CD4-positive, CD25-positive, alpha-beta regulatory T cell (primary cell): ENCODE measurements around the gene PNMA8B. TPM values are rescaled to one million over a fixed set of nuclear protein-coding genes. Genes with fewer than 3 reads are reported as not detected.

Experiments used
- ATAC-seq, 2 donors: fragments of 150-1000 bp; cut with Tn5 transposase; one replicate each; pipeline ENCODE4 v1.10.0; 2021; ENCODE audit warnings: low read depth in 2 of 2, moderate number of reproducible peaks in 2 of 2, moderate library complexity in 1 of 2
- DNase-seq, 3 donors: peaks; one replicate each; pipeline versions ENCODE4 v3.0.0 to v3.0.0-alpha.2; 2012 to 2022; ENCODE audit warnings: mixed read lengths in 1 of 3
- H3K27ac ChIP-seq: one replicate; pipeline ENCODE4 v1.7.0; 2013; ENCODE audit warnings: mild to moderate bottlenecking, low read length; ENCODE audit not compliant: insufficient read depth, poor library complexity, severe bottlenecking
- H3K27me3 ChIP-seq: one replicate; pipeline ENCODE4 v1.7.0; 2013; ENCODE audit warnings: low read length; ENCODE audit not compliant: control insufficient read depth, insufficient read depth
- H3K36me3 ChIP-seq: one replicate; pipeline ENCODE4 v1.7.0; 2013; ENCODE audit warnings: mild to moderate bottlenecking, low read length, moderate library complexity; ENCODE audit not compliant: control insufficient read depth, insufficient read depth
- H3K4me1 ChIP-seq: 2 replicates; pipeline ENCODE4 v1.7.0; 2013; ENCODE audit warnings: mild to moderate bottlenecking, low read length; ENCODE audit not compliant: insufficient read depth, control insufficient read depth, poor library complexity, severe bottlenecking
- H3K4me3 ChIP-seq: one replicate; pipeline ENCODE4 v1.7.0; 2013; ENCODE audit warnings: low read depth, mild to moderate bottlenecking, low read length, moderate library complexity
- H3K9me3 ChIP-seq, 2 experiments: 1 replicate in 1 of 2; 2 replicates in 1 of 2; pipeline ENCODE4 v1.7.0; 2013; ENCODE audit warnings: low read length in 2 of 2, mild to moderate bottlenecking in 1 of 2, moderate library complexity in 1 of 2; ENCODE audit not compliant: control insufficient read depth in 2 of 2
- H3K27ac Mint-ChIP-seq, 3 donors: one replicate each; pipeline ENCODE4 v1.8.0; 2020 to 2022; ENCODE audit warnings: mild to moderate bottlenecking in 3 of 3, mixed read lengths in 3 of 3, moderate library complexity in 2 of 3
- H3K27me3 Mint-ChIP-seq: one replicate; pipeline ENCODE4 v1.8.0; 2022; ENCODE audit warnings: mild to moderate bottlenecking, mixed read lengths
- H3K36me3 Mint-ChIP-seq: one replicate; pipeline ENCODE4 v1.8.0; 2020; ENCODE audit warnings: mixed read lengths
- H3K4me1 Mint-ChIP-seq, 4 donors: one replicate each; pipeline ENCODE4 v1.8.0; 2020 to 2022; ENCODE audit warnings: mixed read lengths in 4 of 4, mild to moderate bottlenecking in 1 of 4
- H3K4me3 Mint-ChIP-seq, 4 donors: one replicate each; pipeline ENCODE4 v1.8.0; 2020 to 2022; ENCODE audit warnings: mild to moderate bottlenecking in 4 of 4, mixed read lengths in 4 of 4, moderate library complexity in 3 of 4
- H3K9me3 Mint-ChIP-seq, 7 donors: one replicate each; pipeline ENCODE4 v1.8.0; 2020 to 2022; ENCODE audit warnings: mixed read lengths in 7 of 7, mild to moderate bottlenecking in 3 of 7, moderate library complexity in 2 of 7
- polyA plus RNA-seq, 4 donors: library from polyadenylated mRNA; unstranded; fragments of 300-500 nt; fragmentation: Illumina TruSeq; gene quantifications; one replicate each; pipeline ENCODE4 v1.2.3, GENCODE V29; 2021
- total RNA-seq: library from RNA; stranded (reverse); gene quantifications from one replicate; pipeline ENCODE4 v1.2.3, GENCODE V29; 2022

The PNMA8B gene
- total and polyA plus RNA-seq, 5 donors from 2014 or later: 0.57 to 0.80 (median 0.62) TPM; not detected in 2

DNA sequence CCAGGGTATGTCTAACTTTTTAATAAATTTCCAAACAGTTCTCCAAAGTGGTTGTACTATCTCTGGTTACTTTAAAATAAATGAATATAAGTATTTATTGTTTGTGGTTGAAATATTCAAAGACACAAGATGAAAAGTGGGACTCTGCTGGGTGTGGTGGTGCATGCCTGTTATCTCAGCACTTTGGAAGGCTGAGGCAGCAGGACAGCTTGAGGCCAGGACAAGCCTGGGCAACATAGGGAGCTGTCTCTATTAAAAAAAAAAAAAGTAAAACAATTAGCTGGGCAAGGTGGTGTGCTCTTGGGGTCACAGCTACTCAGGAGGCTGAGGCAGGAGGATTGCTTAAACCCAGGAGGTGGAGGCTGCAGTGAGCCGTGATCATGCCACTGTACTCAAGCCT lies 34.7 kb downstream of the PNMA8B start:
- no peaks in the 10 kb centered on the region for H3K36me3 Mint-ChIP-seq
- Histone ChIP-seq H3K4me3 (no peak overlapping the region), H3K27me3 (no peaks in the 10 kb centered on the region), H3K36me3 (no peaks in the 10 kb centered on the region), H3K9me3 (no peaks in the 10 kb centered on the region), H3K27ac (no peak overlapping the region), H3K4me1 (no peaks in the 10 kb centered on the region)
- no peak for ATAC-seq
- H3K27ac Mint-ChIP-seq: no peak overlapping the region
- no peaks in the 10 kb centered on the region for H3K9me3 Mint-ChIP-seq
- no peak overlapping the region for H3K4me3 Mint-ChIP-seq
- no peak for DNase-seq
- no peaks in the 10 kb centered on the region for H3K4me1 Mint-ChIP-seq
- peaks cover 22% of the 10 kb centered on the region for H3K27me3 Mint-ChIP-seq

DNA sequence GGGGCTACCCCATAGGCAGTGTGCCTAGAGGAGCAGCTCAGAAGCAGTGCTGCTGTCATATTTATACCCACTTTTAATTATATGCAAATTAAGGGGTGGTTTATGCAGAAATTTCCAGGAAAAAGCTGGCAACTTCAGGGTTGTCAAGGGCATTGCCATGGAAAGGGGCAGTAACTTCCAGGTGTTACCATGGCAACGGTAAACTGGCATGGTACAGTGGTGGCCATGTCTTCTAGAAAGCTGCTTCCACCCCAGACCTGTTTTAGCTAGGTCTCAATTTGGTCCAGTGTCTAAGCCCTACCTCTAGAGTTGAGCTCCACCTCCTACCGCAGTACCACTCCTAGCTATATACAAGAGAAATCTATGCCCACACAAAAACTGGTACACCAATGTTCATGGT lies 35.6 kb downstream of the PNMA8B start:
- no peak overlapping the region for H3K4me3 Mint-ChIP-seq
- H3K4me1 ChIP-seq: no peaks in the 10 kb centered on the region
- ATAC-seq (no peak), DNase-seq (no peak)
- no peaks in the 10 kb centered on the region for H3K27me3 ChIP-seq
- H3K9me3 Mint-ChIP-seq: no peaks in the 10 kb centered on the region
- H3K27ac ChIP-seq: no peak overlapping the region
- no peak overlapping the region for H3K27ac Mint-ChIP-seq
- H3K27me3 Mint-ChIP-seq: peaks cover 30% of the 10 kb centered on the region
- H3K4me1 Mint-ChIP-seq: no peaks in the 10 kb centered on the region
- H3K4me3 ChIP-seq: no peak overlapping the region
- H3K9me3 ChIP-seq: no peaks in the 10 kb centered on the region
- H3K36me3 Mint-ChIP-seq: no peaks in the 10 kb centered on the region
- H3K36me3 ChIP-seq: no peaks in the 10 kb centered on the region

DNA sequence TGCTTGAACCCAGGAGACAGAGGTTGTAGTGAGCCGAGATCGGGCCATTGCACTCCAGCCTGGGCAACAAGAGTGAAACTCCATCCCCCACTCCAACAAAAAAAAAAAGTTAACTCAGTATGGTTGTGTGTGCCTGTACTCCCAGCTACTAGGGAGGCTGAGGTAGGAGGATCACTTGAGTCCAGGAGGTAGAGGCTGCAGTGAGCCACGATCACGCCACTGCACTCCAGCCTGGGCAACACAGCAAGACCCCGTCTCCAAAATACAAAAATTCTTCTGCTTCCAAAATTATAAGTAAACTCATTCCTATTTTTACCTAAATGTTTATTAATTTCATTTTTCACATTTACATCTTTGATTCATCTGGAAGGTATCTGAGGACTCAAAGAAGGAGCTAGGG lies 38.7 kb downstream of the PNMA8B start:
- Mint-ChIP-seq H3K36me3 (no peaks in the 10 kb centered on the region), H3K4me3 (no peak overlapping the region), H3K9me3 (peaks cover 0 to 2% (median 0%) of the 10 kb centered on the region in 7 donors), H3K27me3 (peaks cover 27% of the 10 kb centered on the region), H3K27ac (no peak overlapping the region), H3K4me1 (no peaks in the 10 kb centered on the region)
- ATAC-seq (no peak), DNase-seq (no peak)
- Histone ChIP-seq H3K36me3 (no peaks in the 10 kb centered on the region), H3K27me3 (no peaks in the 10 kb centered on the region), H3K4me3 (no peak overlapping the region), H3K9me3 (no peaks in the 10 kb centered on the region), H3K27ac (no peak overlapping the region), H3K4me1 (no peaks in the 10 kb centered on the region)

DNA sequence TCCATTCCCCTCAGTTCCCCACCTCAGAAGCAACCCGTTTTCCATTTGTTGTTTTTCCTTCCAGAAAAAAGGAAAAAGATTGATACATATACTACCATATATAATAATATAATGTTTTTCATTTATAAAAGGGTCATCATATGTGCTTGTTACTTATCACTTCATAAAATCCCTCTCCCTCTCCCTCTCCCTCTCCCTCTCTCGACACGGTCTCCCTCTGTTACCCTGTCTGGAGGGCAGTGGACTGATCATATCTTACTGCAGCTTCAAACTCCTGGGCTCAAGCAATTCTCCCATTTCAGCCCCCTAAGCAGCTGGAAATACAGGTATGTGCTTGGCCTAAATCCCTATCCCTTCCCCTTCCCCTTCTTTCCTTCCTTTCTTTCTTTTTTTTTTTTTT lies 41.4 kb downstream of the PNMA8B start:
- no peak overlapping the region for H3K27ac Mint-ChIP-seq

DNA sequence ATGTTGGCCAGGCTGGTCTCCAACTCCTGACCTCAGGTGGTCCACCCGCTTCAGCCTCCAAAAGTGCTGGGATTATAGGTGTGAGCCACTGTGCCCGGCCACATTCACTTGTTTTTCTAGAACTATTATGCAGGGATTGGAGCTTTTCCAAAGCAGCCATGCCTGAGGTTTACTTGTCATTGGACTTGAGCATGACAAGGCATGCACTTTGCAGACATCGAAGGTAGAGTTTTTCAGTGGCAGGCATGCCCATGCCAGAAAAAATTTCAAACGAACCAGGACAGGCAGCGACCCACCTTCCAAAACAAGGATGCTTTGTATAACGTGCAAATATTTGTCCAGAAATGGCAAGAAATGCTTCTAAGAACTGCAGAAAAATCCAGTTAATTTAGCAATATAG lies 42.0 kb downstream of the PNMA8B start:
- no peaks in the 10 kb centered on the region for H3K4me1 Mint-ChIP-seq
- Histone ChIP-seq H3K27me3 (no peaks in the 10 kb centered on the region), H3K4me1 (no peaks in the 10 kb centered on the region), H3K27ac (no peak overlapping the region), H3K4me3 (no peak overlapping the region), H3K36me3 (no peaks in the 10 kb centered on the region), H3K9me3 (peaks cover 0 to 2% of the 10 kb centered on the region in 2 experiments)
- ATAC-seq (no peak), DNase-seq (no peak)
- no peak overlapping the region for H3K4me3 Mint-ChIP-seq
- peaks cover 6% of the 10 kb centered on the region for H3K36me3 Mint-ChIP-seq
- H3K27ac Mint-ChIP-seq: no peak overlapping the region
- peaks cover 0 to 9% (median 2%) of the 10 kb centered on the region in 7 donors for H3K9me3 Mint-ChIP-seq
- H3K27me3 Mint-ChIP-seq: peaks cover 33% of the 10 kb centered on the region

More for the DNA sequence above, 41.4 kb downstream of the PNMA8B start:
- Mint-ChIP-seq H3K4me3 (no peak overlapping the region), H3K4me1 (no peaks in the 10 kb centered on the region), H3K9me3 (peaks cover 0 to 7% (median 2%) of the 10 kb centered on the region in 7 donors), H3K27me3 (peaks cover 32% of the 10 kb centered on the region), H3K36me3 (peaks cover 5% of the 10 kb centered on the region)
- no peaks in the 10 kb centered on the region for H3K4me1 ChIP-seq
- peaks cover 0 to 2% of the 10 kb centered on the region in 2 experiments for H3K9me3 ChIP-seq
- no peaks in the 10 kb centered on the region for H3K27me3 ChIP-seq
- H3K27ac ChIP-seq: no peak overlapping the region
- H3K36me3 ChIP-seq: no peaks in the 10 kb centered on the region
- no peak overlapping the region for H3K4me3 ChIP-seq
- no peak for DNase-seq
- no peak for ATAC-seq

DNA sequence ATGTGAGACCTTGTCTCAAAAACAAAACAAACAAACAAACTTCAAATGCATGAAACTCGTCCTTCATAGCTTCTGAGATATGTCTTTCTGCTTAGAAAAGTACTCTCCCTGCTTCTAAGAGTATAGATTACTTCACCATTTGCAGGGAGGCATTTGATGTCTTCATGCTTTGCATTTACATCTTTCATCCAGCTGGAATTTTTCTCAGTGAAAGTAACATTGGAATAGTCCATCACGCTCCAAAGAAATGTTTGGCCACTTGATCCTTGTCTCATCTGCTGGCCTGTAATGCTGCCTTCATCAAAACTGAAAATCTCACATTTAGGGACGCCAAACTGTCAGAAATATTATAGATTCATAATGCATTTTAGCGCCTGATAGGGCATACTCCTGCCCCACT lies 43.5 kb downstream of the PNMA8B start:
- Mint-ChIP-seq H3K4me3 (no peak overlapping the region), H3K27me3 (peaks cover 33% of the 10 kb centered on the region), H3K27ac (no peak overlapping the region), H3K9me3 (peaks cover 0 to 9% (median 2%) of the 10 kb centered on the region in 7 donors), H3K4me1 (no peaks in the 10 kb centered on the region), H3K36me3 (peaks cover 6% of the 10 kb centered on the region)
- DNase-seq: no peak
- Histone ChIP-seq H3K27ac (no peak overlapping the region), H3K4me1 (no peaks in the 10 kb centered on the region), H3K36me3 (no peaks in the 10 kb centered on the region), H3K4me3 (no peak overlapping the region), H3K27me3 (no peaks in the 10 kb centered on the region), H3K9me3 (peaks cover 0 to 2% of the 10 kb centered on the region in 2 experiments)
- no peak for ATAC-seq

- no peak for ATAC-seq
- H3K9me3 Mint-ChIP-seq: peaks cover 0 to 9% (median 2%) of the 10 kb centered on the region in 7 donors
Observed at GRCh38 chr19:46451352-46451751, 44.3 kb downstream of the PNMA8B start.

GRCh38 chr19:46450737-46451136 lies 44.9 kb downstream of the PNMA8B start:
- Histone ChIP-seq H3K4me3 (no peak overlapping the region), H3K4me1 (no peaks in the 10 kb centered on the region), H3K9me3 (peaks cover 0 to 2% of the 10 kb centered on the region in 2 experiments), H3K36me3 (no peaks in the 10 kb centered on the region), H3K27ac (no peak overlapping the region), H3K27me3 (no peaks in the 10 kb centered on the region)
- no peak for ATAC-seq
- no peak for DNase-seq
- Mint-ChIP-seq H3K9me3 (peaks cover 0 to 9% (median 2%) of the 10 kb centered on the region in 7 donors), H3K4me1 (no peaks in the 10 kb centered on the region), H3K36me3 (peaks cover 6% of the 10 kb centered on the region), H3K27me3 (peaks cover 25% of the 10 kb centered on the region), H3K27ac (no peak overlapping the region), H3K4me3 (no peak overlapping the region)

More at GRCh38 chr19:46451352-46451751, 44.3 kb downstream of the PNMA8B start:
- H3K4me3 ChIP-seq: no peak overlapping the region
- no peaks in the 10 kb centered on the region for H3K27me3 ChIP-seq
- Mint-ChIP-seq H3K27me3 (peaks cover 31% of the 10 kb centered on the region), H3K27ac (no peak overlapping the region), H3K4me3 (no peak overlapping the region), H3K4me1 (no peaks in the 10 kb centered on the region), H3K36me3 (peaks cover 6% of the 10 kb centered on the region)
- peaks cover 0 to 2% of the 10 kb centered on the region in 2 experiments for H3K9me3 ChIP-seq
- no peak for DNase-seq
- no peak overlapping the region for H3K27ac ChIP-seq
- H3K36me3 ChIP-seq: no peaks in the 10 kb centered on the region
- no peaks in the 10 kb centered on the region for H3K4me1 ChIP-seq
